Measurements from ENCODE around the gene VARS2.

- TF ChIP-seq CTCF (IDR thresholded peaks at IDR 0.05; ENCODE audit: low read depth, low read length) (no peak), EZH2phosphoT487 (IDR thresholded peaks at IDR 0.05; ENCODE audit: low read depth) (no peak)
Measured at GRCh38 chr6:30864325-30864724, 49.7 kb upstream of the VARS2 start.
